ENCODE data around the gene AP1G1.
"Not testable (repeated sequence)": the region's sequence is repeated elsewhere in the genome, so short reads cannot be mapped to it uniquely, and the experiment has no call there.

AP1G1 gene

GRCh38 chr16:71703333-71703732 lies 105.3 kb downstream of the AP1G1 start:
- no peak for DNase-seq (ENCODE audit: low read depth, low spot score)

- no peak for DNase-seq (ENCODE audit: low read depth, low spot score)
Observed at GRCh38 chr16:71700831-71701230, 107.8 kb downstream of the AP1G1 start.

GRCh38 chr16:71698491-71698890 lies 110.1 kb downstream of the AP1G1 start:
- no peak for DNase-seq (ENCODE audit: low read depth, low spot score)

- DNase-seq (ENCODE audit: low read depth, low spot score) = no peak
Observed at GRCh38 chr16:71693164-71693563, 115.5 kb downstream of the AP1G1 start.

- DNase-seq (ENCODE audit: low read depth, low spot score) = no peak
Observed at GRCh38 chr16:71689901-71690300, 118.7 kb downstream of the AP1G1 start.

- no peak for DNase-seq (ENCODE audit: low read depth, low spot score)
Observed at GRCh38 chr16:71687861-71688260, 120.8 kb downstream of the AP1G1 start.

GRCh38 chr16:71684280-71684679 lies 124.4 kb downstream of the AP1G1 start:
- DNase-seq (ENCODE audit: low read depth, low spot score) = not testable (repeated sequence)

GRCh38 chr16:71681360-71681759 lies 127.3 kb downstream of the AP1G1 start:
- DNase-seq (ENCODE audit: low read depth, low spot score) = no peak
